Mucosa of gallbladder (tissue), 1 donor: ENCODE results near the gene CHTF18. TPM values are rescaled to one million over a fixed set of nuclear protein-coding genes. Genes with fewer than 3 reads are reported as not detected.
"Not testable (repeated sequence)": the region's sequence is repeated elsewhere in the genome, so short reads cannot be mapped to it uniquely, and the experiment has no call there.

Source experiments
- DNase-seq: peaks from one replicate; pipeline ENCODE4 v3.0.0-alpha.2; 2020; ENCODE audit warnings: low spot score
- total RNA-seq: library from RNA; stranded (reverse); gene quantifications from one replicate; pipeline ENCODE4 v1.2.1, GENCODE V29; 2021
- donor health status: DM: no; HTN: no; CAD: no.

The CHTF18 gene
- total RNA-seq, 1 donor from 2014 or later = 17.3 TPM

DNA sequence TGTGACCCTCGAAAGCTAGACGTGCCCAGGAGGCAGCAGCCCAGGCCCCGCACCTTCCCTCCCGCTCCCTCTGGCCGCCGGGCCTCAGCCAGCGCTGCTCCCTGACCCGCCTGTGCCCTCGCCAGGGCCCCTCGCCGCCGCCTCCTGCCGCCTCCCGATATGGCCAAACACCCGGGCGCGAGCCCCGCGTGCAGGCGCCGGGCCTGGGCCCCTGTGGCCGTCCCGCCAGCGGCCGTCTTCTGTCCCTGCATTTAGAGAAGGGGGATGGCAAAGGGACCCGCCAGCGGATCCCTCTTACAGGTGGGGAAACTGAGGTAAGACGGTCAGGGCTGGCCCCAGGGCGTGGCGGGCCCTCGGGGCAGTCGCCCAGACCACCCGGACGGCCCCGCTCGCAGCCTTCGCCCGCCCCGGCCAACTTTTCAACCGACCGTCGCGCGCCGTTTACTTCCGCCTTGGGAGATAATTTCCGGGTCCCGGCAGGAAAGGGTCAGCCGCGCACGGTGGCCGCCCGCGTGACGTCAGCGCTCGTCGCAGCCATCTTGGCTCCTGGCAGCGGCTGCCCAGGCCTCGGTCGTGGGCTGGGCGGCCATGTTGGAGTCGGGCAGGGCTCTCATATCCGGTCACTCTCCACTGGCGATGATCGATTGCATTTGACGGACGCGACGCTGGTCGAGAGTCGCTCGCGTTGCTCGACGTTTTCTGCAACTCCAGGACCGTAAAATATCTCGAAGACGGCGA lies 19.1 kb downstream of the CHTF18 start:
- peak; percentile 94 for DNase-seq

DNA sequence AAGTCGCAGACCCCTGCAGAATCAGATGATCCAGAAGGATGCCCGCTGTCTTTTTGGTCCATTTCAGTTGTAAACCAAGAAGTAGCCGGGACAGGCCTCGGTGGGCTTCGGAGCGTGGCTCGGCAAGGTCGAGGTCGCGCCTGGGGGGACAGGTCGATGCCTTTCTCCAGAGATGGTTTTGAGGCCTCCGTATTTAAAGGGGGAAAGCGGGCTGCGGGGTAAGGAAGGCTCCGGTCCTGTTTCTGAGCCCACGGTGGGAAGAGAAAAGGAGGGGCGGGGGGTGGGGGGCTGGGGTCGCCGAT lies 19.6 kb downstream of the CHTF18 start:
- DNase-seq = no peak

DNA sequence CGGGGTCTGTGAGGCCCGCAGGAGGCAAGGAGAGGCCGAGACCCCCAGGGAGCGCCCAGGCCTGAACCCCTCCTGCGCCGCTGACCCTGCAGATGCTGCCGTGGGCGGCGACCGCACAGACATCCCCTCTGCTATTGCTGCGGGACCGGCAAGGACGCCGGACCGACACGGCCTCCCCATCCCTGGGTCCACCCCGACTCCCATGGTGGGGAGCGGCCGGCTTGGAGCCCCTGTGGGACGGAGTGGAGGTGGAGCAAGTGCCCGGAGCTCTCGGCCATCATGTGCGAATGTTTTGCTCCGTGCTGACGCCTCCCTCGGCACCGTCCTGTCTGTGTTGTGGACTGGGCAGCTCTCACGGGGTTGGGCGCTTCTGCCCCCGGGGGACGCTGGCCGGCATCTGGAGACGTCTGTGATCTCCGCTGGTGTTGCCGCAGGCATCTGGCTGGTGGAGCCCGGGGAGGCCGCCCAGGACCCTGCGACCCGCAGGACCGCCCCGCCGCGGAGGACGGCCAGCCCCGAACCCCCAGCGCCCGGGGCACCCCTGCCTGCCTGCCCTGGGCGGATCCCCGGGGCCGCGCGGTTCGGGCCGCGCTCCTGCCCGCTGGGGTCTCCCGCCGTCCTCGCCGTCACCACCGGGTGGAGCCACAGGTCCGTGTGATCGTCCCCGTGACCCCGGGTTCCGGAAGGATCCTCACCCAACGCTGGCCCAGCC lies 24.9 kb downstream of the CHTF18 start:
- DNase-seq = no peak

DNA sequence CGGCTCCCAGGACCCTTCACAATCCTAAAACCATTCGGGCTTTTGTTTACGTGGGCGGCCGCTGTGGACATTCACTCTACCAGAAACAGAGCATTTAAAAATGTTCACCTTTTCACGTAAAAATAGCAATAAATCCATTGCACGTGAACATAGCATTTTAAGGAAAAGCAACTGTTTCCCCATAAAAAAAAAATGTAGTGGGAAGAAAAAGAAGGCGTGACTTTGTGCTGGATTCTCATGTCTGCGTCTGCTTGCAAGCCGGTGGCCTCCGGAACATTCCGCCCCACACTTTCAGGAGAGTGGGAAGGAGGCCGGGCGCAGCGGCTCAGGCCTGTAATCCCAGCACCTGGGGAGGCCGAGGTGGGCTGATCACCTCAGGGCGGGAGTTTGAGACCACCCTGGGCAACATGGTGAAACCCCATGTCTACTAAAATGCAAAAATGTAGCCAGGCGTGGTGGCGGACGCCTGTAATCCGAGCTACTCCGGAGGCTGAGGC lies 25.5 kb downstream of the CHTF18 start:
- DNase-seq = no peak

DNA sequence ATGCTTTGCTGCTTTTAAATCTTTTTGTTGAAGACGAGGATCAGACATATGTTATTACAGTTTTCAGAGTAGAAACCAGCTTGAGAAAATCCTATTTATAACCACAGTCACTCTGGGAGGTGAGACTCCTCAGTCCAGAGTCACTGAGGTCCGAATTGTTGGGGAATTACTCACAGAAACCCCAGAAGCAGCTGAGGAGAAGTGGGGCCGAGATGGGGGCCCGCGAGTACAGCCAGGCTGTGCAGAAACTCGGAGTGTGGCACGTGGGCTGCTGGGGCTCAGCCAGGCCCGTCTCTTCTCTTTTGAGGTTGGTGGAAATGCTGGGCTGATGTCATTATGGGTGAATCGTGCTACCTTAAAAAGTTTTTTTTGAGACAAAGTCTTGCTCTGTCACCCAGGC lies 26.6 kb downstream of the CHTF18 start:
- no peak for DNase-seq

DNA sequence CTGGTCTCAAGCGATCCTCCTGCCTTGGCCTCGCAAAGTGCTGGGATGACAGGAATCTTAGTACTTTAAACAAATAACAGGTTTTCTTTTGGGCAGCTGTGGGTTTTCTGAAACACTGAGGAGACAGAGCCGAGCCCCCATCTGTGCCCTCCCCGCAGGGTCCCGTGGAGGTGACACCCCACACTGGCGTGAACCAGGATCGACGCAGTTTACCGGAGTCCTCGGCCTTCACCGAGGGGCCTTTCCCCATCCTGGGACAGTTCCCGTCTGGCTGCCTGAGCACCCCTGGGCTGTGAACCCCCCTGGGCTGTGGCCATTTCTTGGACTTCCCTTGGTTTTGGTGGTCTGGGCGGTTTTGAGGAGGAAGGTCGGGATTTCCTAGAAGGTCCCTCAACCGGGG lies 27.4 kb downstream of the CHTF18 start:
- no peak for DNase-seq

DNA sequence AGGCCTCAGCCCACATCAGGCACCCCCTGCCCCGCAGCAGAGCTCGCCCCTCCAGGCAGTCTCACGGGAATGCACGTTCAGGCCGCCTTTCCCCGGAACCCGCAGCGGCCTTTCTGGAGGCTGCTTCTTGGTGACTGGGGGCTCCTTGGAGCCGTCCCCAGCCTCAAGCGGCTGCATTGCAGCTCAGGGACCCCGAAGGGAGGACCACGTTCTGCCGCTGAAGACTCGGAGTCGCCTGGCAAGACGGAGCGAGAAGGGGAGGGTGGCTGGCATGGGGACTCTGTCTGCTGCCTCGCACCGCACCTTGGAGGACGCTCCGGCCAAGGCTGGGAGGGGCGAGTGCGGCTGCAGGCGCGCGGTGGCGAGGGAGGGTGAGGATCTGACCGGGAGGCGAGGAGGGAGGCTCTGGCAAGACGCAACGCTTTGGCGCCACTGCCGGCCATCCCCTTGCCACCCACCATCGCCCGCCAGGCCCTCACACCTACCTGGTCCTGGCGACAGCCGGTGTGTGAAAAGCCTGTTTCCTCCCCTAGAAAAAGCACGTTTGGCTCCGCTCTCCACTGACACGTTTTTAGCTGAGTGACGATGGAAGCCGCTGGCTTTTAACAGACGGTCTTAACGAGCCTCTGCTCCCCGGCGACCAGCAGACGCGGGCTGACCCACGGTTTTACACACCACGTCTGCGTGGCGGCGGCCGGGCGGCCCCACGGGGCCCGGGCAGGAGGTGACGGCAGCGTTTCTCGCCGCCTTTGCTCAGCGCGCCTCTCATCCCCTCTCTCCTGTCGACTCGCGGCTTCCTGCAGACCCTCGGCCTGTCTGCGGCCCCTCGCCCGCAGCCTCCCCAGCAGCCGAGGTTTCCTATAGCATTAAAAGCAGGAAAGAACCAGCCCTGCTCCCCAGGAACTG lies 28.8 kb downstream of the CHTF18 start:
- no peak for DNase-seq

DNA sequence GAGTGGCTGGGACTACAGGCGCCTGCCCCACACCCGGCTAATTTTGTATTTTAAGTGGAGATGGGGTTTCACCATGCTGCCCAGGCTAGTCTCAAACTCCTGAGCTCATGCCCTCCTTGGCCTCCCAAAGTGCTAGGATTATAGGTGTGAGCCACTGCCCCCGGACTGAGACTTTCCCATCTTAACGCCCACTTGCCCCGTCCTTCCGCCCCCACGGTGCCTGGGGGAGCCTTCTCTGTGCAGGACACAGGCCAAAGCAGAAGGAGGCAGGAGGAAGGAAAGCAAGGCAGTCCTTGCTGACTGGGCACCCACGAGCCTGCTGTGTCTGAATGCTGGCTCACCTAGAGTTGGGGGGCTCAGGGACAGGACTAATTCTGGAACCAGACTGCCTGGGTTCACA lies 29.7 kb downstream of the CHTF18 start:
- DNase-seq = no peak

DNA sequence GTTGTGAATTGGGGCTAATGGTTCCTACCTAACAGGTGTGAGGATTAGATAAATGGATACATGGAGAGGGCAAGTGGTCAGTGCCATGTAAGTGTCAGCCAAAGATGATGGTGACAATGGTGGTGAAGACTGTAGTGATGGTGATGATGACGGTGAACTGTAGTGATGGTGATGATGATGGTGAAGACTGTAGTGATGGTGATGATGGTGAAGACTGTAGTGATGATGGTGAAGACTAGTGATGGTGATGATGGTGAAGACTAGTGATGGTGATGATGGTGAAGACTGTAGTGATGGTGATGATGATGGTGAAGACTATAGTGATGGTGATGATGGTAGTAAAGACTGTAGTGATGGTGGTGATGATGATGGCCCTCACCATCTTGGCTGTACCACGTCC lies 30.2 kb downstream of the CHTF18 start:
- no peak for DNase-seq

DNA sequence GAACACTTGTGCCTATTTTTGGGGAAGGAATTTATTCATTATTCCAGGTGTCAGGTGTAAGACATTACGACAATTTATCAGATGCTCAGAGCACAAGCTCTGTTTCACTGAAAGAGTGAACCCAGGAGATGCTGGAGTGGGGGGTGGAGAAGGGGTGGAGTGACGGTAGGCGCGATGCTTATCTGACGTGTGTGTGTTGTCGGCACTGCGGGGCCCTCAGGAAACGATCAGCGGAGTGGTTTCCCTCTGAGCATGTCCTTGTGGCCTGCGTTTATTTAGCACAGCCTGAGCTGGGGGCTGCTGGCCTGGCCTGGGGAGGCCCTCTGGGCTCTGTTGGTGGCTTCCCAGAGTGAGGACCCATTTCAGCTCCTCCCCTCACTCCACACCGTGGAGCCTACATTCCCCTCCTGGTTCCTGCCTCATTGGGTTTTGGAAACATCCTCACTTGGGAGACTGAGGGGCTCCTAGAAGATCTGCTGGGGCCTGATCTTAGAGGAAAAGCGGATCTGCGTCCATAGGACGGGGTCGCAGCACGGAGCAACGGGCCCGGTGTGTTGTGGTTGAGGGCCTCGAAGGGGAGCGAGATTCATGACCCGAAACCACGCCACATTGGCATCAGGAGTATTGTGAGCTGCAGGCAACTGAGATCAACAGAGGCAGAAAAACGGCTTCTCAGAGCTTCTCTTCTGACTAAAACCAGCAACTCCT lies 31.1 kb downstream of the CHTF18 start:
- no peak for DNase-seq

DNA sequence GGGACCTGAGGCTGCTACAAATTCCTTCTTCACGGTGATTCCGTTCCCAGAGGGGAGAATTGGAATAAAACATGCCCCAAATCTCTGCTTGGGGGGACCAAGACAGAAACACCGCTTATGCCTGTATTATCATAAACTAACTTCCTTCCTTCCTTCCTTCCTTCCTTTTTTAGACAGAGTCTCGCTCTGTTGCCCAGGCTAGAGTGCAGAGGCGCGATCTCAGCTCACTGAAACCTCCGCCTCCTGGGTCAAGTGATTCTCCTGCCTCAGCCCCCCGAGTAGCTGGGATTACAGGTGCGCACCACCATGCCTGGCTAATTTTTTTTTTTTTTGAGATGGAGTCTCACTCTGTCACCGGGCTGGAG lies 31.6 kb downstream of the CHTF18 start:
- DNase-seq = not testable (repeated sequence)

DNA sequence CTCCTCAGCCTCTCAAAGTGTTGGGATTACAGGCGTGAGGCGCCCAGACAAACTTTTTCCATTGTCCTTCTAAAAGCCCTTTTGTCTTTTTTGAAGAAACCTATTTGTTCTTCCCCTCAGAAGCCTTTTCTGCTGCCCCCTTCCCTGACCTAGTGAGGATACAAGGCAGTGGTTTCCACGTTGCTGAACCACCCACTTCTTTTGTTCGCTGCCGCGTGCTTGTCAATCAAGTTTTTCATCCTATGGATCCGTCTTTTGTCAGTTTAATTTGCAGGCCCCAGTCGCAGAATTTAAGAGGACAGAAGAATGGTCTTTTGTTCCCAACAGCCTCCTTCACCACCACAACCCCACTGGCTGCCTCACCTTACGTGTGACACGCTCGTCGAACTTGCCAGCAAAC lies 32.3 kb downstream of the CHTF18 start:
- DNase-seq = no peak

DNA sequence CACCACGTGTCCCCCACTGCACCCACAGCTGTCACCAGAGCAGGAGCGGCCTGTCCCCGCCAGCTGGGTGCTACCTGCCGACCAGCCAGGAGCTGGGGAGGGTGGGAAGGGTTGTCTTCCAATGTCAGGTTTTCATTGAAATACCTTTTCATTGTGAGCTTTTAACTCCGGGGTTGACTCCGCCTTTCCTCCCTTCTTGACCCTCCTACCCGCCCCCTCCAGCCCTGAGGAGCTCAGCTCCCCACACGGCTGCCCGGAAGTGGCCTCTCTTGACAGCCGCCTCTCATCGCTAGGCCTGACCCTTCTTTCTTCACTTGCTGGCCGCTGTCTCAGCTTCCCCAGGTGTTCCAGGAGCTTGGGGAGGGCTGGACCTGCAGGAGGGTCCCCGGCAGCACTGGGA lies 33.3 kb downstream of the CHTF18 start:
- DNase-seq = no peak

DNA sequence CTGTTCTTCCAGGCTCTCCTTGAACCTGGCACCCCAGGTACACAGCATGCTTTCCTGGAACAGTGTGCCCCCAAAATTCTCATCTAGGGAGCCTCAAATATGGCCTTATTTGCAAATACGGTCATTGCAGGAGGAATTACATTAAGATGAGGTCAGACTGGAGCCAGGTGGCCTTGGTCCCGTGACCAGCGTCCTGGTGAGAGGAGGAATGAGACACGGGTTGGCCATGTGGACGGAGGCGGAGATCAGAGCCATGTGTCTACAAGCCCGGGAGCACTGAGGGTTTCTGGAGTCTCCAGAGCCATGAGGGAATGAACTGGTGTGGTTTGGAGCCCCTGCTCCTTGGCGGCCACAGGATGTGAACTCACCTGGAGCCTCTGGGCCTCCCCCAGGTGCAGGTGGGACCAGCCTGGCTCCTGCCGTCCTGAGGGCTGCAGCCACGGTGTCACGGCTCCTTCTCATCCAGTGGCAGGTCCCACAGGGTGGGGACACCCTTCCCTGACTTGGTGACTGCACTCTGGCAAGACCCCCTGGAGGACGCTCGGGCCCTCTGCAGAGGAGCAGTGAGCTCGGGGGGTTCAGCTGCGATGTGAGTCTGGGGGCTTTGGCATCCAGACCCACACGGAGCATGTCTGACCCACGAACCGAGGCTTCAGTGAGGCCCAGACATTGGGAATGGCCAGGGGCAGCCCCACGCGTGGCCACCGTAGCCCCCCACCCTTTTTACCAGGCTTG lies 33.9 kb downstream of the CHTF18 start:
- DNase-seq = no peak

DNA sequence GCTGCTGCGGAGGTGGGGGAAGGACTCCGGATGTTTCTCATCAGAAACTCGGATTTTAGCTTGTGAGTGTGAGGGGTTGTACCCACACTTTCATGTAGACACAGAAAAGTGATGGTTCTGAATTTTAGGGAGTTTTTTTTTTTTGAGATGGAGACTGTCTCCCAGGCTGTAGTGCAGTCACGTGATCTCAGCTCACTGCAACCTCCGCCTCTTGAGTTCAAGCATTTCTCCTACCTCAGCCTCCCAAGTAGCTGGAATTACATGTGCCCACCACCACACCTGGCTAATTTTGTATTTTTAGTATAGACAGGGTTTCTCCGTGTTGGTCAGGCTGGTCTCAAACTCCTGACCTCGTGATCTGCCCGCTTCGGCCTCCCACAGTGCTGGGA lies 34.5 kb downstream of the CHTF18 start:
- no peak for DNase-seq

DNA sequence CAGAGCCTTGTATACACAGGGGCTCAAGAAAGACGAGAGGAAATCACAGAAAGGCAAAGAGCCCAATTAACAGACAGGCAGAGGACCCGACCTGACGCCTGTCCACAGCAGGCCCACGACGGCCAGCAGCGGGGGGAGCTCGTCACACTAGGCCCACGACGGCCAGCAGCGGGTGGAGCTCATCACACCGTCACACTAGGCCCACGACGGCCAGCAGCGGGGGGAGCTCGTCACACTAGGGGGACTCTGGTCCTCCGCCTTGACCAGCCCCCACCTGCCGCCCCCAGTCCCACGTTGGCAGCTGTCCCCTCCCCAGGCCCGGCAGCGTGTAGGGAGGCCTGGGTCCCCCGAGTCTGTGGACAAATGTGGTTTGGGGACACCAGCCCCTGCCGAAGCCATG lies 35.8 kb downstream of the CHTF18 start:
- no peak for DNase-seq

DNA sequence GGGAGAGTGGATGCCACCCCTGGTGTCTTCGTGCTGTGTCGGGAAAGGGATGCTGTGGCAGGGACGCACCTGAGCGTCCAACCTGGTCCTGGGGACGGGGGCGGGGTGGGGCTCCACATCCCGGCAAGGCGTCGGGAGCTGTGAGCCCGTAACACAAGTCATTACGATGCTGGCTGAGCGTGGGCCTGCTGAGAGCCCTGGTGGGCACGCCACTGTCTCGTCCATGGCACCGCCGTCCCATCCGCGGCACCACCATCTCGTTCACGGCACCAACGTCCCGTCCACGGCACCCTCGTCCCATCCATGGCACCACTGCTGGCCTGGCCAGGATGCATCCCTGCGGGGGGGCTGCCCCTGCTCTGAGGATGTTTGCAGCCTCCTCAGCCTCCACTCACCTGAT lies 36.2 kb downstream of the CHTF18 start:
- no peak for DNase-seq

DNA sequence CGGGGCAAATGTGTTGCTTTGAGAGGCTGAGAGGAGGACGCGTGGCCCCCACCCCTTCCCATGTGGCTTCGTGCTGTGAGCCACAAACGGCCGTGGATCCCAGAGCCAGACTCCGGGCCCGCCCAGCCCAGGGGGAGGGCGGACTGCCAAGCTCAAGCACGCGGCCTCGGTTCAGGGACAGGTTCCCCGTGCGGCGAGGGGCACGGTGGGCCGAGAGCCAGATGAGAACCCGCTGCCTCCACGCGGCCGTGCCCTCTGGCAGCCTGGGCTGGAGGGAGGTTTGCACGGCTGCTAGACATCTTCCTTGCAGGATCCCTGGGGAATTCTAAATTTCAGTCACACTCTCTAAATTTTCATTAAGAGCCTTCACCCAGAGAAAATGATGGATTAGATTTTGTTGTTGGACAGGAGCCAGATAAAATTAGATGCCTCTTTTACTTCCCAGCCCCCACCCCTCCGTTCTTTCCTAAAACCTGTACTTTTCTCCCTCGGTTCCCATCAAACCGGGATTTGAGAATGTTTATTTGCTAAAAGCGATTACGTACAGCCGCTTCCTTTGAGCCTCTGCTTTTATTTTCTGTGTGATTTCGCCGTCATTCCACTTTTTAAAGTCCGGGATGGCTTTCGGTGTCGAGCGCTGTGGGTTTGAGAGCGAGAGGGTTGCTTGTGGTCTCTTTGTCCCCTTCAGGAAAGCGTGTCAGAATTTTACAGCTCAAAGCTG lies 37.1 kb downstream of the CHTF18 start:
- no peak for DNase-seq

DNA sequence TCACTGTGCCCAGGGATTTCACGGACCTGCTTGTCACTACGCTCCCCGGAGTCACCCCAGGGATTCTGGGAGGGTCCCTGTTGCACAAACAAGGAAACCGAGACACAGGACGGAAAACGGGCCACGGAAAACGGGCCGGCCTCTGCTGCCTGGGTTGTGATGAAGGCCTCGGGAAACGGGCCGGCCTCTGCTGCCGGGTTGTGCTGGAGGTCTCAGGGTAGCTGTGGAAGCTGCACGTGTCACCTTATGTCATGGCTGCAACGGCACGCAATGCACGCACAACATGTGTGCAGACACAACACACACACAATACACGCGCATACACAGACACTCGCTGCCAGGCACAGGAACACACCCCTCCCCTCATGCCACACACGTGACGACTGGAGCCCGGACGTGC lies 39.1 kb downstream of the CHTF18 start:
- no peak for DNase-seq

DNA sequence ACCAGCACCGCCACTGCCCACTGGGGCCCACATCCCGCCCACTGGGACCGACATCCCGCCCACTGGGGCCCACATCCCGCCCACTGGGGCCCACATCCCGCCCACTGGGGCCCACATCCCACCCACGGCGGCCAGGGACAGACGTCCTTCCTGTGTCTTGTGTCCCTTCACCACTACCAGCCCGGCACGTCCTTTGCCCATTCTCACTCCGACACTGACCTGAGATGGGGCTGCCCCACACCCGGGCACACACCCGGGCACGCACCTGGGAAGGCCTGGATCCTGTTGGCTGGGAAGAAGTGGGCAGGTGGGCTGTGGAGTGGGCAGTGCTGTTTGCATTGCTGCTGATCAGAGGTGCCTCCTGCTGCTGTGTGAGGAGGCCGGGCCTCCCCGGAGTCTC lies 40.5 kb downstream of the CHTF18 start:
- no peak for DNase-seq
